D721Med (cell line): Measurements from ENCODE around the gene C16orf90.

Experiments used
- DNase-seq: peaks from one replicate; pipeline ENCODE4 v3.0.0; 2011; ENCODE audit warnings: low spot score; ENCODE audit not compliant: insufficient read length
- FAIRE-seq: peaks from 2 replicates; lab custom pipeline; 2011; peaks lifted over from hg19 to GRCh38; lab: Jason Lieb, UNC
- TF ChIP-seq, protein P1 (sequence below): IDR thresholded peaks from 2 replicates; pipeline ENCODE4 v1.5.1; 2012; ENCODE audit warnings: mild to moderate bottlenecking, control low read depth; ENCODE audit not compliant: insufficient read depth; ENCODE audit errors: missing control alignments

C16orf90 gene

DNA sequence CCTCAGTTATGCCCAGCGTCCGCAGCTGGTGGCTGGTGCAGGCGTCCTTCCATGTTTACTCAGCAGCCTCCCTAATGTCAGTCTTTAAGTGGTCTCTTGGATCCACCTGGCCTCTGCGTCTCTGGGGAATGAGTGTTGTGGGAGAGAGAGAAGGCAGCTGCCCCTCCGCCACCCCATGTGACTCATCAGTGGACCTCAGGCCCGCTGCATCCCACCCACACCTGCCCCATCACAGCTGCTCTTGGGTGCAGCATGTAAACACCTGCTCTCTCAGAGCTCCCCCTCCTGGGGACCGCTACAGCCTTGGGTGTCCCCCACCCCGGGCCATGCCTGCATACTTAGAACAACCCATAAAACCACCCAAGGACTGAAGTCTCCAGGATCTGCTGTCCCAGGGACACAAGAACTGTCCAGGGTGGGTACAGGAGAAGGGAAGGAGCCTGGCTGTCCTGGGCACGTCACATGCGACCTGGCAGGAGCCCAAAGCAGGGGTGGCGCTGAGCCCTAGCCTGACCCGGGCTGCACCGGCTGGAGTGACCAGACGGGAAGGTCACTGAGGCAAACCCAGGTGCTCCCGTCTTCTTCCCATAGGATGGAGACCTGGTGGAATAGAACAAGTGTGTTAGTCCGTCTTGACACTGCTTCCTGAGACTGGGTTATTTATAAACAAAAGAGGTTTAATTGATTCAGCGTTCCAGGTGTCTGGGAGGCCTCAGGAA, 4.2 kb downstream of the C16orf90 start:
- TF ChIP-seq, protein P1, sequence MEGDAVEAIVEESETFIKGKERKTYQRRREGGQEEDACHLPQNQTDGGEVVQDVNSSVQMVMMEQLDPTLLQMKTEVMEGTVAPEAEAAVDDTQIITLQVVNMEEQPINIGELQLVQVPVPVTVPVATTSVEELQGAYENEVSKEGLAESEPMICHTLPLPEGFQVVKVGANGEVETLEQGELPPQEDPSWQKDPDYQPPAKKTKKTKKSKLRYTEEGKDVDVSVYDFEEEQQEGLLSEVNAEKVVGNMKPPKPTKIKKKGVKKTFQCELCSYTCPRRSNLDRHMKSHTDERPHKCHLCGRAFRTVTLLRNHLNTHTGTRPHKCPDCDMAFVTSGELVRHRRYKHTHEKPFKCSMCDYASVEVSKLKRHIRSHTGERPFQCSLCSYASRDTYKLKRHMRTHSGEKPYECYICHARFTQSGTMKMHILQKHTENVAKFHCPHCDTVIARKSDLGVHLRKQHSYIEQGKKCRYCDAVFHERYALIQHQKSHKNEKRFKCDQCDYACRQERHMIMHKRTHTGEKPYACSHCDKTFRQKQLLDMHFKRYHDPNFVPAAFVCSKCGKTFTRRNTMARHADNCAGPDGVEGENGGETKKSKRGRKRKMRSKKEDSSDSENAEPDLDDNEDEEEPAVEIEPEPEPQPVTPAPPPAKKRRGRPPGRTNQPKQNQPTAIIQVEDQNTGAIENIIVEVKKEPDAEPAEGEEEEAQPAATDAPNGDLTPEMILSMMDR: no peak
- DNase-seq: no peak
- FAIRE-seq: no peak

DNA sequence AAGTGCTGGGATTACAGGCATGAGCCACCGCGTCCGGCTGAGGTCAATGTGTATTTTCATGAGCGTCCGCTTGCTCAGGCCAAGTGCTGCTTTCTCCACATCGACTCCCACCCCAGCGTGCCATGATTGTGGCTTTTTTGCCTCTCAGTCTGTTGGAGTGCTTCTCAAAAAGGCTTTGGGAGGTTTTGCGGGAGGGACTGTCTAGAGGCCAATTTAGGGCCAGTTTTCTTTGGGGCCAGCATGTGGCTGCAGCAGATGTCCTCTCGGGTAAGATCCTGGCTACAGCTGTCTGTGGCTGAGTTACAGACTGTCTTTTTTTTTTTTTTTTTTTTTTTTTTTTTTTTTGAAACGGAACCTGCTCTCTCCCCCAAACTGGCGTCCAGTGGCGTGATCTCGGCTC, 6.5 kb downstream of the C16orf90 start:
- no peak for DNase-seq
- FAIRE-seq: no peak
- TF ChIP-seq, protein P1: no peak

DNA sequence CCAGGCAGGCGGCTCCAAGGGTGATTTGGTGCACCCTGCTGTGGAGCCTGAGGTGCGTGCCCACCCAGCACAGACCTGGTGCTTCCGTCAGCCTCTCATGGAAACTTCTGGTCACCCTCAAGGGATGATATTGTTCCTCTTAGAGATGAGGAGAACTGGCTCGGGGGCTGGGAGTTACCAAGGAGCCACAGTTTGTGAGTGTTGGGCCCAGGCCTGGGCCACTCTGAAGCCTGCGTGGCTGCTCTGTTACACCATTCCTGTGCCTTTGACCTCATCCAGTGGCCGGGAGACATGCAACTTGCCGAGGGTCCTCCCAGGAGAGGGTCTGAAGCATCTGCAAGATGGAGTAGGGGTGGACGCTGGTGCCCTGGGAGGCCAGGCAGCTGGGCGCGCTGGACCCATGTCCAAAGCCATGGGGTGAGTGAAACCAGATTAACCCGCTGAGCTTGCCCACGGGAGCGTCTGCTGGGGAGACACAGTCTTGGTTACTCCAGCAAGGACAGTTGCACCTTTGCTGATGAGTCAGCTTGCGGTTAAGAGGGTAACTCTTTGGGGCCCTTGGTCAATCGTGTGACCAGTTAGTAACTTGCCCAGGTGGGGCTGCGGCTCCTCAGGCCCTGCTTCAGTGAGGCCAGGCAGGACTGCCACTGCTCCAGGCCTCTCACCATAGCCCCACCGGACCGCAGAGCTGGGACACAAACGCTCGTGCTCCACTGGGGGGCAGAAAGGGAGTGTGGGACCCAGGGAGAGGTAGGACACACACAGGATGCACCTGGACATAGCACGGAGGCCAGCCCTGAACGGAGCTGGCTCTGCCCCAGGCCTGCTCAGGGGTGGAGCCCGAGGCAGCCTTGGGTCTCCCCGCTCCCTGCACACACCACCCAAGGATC, 7.5 kb downstream of the C16orf90 start:
- no peak for DNase-seq
- no peak for FAIRE-seq
- TF ChIP-seq, protein P1: no peak

DNA sequence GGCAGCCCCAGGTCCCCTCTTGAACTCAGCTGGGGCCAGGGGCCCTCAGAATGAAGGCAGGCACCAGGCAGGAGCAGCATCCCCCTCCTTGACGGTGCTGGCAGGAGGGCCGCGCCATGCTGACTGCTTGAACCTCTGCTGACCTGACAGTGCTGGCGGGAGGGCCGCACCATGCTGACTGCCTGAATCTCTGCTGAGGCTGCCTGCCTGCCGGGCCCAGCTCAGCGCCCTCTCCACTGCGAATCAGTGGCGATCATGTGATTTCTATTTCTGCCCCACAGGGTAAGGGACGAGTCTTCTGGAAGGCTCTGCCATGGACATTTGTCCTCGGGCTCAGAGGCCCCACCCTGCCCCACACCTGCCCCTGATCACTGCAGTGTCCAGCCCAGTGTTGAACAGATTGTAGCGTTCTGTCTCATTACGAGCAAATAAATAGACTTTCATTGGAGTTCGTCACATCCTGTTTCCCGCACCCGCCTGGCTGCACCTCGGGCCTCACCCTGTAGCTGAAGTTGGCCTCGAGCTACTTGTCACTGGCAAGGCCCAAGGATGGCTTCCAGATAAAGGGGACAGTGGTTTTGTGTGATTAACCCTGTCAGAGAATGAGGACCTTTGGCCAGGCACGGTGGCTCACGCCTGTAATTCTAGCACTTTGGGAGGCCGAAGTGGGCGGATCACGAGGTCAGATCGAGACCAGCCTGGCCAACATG, 8.6 kb downstream of the C16orf90 start:
- TF ChIP-seq, protein P1: no peak
- FAIRE-seq: no peak

DNA sequence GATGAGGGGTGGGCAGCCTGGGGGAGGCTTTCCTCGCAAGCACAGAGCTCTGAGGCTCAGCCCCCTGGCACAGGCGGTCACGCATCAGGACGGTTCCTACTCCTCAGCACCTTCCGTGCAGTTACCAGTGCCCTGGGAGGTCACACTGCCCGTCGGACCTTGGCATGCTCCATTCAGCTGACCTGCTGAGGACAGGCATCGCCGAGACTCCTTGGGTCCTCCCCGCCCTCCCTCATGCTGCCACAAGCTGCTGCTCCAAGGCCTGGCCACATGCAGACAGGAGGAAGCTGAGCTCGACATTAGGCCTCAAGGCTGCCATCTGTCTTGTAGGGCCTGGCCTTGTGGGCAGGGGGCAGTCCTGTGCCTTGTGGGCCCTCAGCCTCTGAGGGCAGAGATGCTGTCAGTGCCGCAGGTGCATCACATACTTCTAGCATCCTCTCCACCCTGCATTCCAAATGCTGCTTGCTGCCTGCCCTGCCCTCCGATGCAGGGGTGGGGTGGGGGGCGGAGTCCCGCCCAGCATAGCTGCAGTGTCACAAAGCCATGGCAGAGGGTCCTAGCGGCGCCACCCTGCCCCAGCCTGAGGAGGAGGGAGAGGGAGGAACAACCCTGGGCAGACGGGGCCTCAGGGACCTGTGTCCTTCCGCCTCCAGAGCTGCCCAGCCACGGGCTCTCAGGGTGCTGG, 9.3 kb downstream of the C16orf90 start:
- DNase-seq (no peak), FAIRE-seq (no peak)
- TF ChIP-seq, protein P1: no peak

More for the DNA sequence above, 8.6 kb downstream of the C16orf90 start:
- DNase-seq: no peak

DNA sequence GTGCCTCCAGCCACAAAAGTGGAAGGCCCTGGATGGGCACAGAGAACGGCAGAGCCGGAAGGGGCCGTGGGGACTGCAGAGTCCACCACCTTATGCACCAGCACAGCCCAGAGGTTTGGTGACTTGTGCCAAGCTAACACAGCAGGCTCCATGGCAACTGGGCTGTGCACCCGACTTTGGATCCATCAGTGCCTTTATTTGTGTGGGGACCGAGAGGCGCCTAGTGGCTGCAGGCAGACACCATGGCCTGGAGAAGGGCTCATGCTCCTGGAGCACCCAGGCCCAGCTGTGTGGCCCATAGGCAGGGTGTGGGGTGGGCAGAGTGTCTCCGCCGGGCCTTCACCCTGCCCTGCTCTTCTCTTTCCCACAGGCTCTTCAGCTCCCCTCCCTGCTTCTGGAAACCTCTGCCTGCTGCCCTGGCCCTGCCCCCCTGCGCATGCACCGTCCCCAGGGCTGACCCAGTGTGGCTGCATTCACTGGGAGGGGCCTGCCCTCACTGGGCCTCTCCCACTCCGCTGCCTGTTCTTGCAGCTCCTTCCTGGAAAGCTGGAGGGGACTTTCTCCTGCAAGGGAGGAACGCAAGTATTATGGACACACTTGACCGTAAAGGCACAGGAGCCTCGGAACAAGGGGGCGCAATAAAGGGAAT, 10.1 kb downstream of the C16orf90 start:
- no peak for FAIRE-seq
- TF ChIP-seq, protein P1: no peak
- DNase-seq: no peak
